Renal cortex interstitium (tissue), 11 donors: Measurements from ENCODE around the gene ACBD3. TPM values are rescaled to one million over a fixed set of nuclear protein-coding genes. Genes with fewer than 3 reads are reported as not detected.
A peak's percentile ranks its signal among the peaks of the same experiment; 100 is the strongest.
"Not testable (repeated sequence)": the region's sequence is repeated elsewhere in the genome, so short reads cannot be mapped to it uniquely, and the experiment has no call there.

ENCODE experiments used
- DNase-seq, 11 donors: peaks; one replicate each; pipeline ENCODE4 v3.0.0-alpha.2; 2013; ENCODE audit warnings: low read depth in 9 of 11, low spot score in 4 of 11; ENCODE audit errors: extremely low read depth in 1 of 11
- polyA plus RNA-seq, 3 donors: library from polyadenylated mRNA; unstranded; fragments of 120-200 nt; gene quantifications; one replicate each; pipeline ENCODE4 v1.2.1, GENCODE V29; 2013; ENCODE audit not compliant: insufficient read length in 3 of 3

ACBD3 gene
- polyA plus RNA-seq, 3 donors = 52.2 to 64.7 (median 54.5) TPM

DNA sequence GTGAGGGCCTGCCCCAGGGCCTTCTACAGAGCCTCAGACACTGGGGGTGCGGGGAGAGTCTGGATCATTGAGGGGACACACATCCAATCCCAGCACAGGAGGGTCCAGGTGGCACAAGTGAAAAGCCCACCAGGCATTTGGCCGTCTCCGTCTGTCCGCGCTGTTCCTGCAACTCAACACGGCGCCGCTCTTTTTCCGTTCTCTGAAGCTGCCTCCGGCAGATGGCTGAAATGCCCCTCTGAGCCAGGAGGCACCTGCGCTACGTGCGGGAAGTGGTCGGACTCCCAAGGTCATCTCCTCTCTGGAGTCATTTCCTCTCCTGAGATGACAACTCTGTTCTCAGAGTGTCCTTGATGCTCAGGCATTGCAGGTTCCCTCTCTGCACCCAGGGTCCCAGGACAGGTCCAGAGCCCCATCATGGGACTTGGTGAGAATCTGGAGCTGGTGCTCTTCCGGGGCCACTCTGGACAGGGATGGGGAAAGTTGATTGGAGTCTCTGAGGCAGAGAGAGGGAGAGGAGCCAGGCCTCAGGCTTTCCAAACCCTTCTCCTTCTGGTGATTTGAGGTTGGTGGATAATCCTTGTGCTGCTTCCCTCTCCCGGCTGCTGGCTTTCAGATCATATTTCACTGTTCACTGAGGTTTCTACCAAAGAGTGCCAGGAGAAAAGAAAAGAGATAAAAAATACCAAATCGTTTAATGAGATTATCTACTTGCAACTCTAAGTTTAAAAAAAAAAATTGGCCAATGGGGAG is 22.9 kb upstream of the ACBD3 start:
- DNase-seq = no peak

DNA sequence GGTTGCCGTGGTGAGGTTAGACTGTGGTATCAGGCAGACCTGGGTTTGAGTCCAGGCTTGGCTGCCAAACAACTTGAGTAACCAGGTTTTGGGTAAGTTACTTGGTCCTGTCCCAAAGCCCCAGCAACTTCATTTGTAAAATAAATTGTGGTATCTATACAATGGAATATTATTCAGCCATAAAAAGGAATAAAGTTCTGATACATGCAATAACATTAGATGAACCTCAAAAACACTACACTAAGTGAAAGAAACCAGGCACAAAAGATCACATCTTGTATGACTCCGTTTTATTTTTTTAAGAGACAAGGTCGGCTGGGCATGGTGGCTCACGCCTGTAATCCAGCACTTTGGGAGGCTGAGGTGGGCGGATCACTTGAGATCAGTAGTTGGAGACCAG is 20.5 kb upstream of the ACBD3 start:
- no peak for DNase-seq

DNA sequence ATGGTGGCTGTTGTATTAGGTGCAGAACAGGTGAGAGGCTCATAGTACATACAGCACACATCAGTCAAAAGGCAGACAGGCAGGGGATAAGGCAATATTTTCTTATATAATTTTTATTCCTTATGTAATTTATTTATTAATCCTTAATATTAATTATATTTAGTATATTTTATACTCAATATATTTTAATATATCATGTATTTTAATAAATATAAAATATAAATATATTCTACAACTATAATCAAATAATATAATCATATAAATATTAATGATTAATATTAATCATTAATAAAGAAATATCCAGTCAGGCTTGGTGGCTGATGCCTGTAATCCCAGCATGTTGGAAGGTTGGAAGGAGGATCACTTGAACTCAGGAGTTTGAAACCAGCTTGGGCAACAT is 17.7 kb upstream of the ACBD3 start:
- no peak for DNase-seq

DNA sequence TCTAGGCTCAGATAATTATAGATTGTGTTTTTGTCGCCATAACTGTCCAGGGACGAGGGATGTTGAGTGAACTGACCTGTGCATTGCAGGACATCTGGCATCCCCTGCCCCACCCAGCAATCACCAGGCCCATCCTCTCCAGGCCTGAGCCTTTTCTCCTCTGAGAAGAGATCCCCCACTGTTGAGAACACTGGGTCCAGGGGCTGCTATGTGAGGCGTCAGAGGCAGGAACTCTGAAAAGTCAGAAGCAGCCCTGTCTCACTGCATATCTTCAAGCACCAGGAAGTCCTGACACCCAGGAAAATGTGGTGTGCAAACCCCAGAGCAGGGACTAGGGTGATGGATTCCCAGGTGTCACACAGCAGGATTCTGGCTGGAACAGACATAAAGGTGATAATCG is 17.1 kb upstream of the ACBD3 start:
- no peak for DNase-seq

DNA sequence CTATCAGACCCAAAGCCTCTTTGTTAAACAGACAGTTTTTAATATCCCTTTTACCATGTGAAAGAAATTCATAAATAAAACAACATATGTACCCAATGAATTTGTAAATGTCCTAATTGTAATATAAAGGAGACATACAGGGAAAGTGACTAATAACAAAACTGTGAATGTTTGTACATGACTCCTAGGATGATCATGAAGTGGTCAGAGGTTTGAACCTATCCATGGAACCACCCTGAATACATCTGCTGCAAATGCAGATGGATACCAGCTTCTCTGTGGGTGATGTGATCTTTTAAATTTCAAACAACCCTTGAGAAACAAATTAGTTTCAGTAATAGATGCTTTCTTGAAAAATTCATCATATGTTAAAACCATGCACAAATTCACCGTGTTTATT is 16.7 kb upstream of the ACBD3 start:
- no peak for DNase-seq

DNA sequence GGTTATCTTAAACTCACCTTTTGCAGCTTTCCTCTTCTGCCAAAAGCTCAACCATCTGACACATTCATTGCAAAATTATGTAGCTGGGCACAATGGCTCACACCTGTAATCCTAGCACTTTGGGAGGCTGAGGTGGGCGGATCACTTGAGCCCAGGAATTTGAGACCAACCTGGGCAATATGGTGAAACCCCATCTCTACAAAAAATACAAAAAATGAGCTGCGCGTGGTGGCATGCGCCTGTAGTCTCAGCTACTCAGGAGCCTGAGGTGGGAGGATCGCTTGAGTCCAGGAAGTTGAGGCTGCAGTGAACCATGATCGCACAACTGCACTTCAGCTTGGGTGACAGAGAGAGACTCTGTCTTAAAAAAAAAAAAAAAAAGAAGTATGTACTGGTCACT is 16.1 kb upstream of the ACBD3 start:
- not testable (repeated sequence) for DNase-seq

DNA sequence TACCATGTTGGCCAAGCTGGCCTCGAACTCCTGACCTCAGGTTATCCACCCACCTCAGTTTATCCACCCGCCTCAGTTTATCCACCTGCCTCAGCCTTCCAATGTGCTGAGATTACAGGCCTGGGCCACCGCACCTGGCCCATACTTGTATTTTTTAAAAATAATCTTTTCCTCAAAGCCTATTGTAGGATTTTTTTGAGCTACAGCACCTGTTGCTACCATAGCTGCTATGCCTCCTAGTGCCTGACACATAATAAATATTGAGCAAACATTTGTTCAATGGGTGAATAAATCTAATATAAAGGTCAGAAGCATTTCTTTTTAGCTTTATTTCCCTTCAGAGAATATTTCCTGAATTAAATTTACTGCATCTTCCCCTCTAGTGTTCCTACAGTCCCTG is 15.7 kb upstream of the ACBD3 start:
- DNase-seq = no peak

DNA sequence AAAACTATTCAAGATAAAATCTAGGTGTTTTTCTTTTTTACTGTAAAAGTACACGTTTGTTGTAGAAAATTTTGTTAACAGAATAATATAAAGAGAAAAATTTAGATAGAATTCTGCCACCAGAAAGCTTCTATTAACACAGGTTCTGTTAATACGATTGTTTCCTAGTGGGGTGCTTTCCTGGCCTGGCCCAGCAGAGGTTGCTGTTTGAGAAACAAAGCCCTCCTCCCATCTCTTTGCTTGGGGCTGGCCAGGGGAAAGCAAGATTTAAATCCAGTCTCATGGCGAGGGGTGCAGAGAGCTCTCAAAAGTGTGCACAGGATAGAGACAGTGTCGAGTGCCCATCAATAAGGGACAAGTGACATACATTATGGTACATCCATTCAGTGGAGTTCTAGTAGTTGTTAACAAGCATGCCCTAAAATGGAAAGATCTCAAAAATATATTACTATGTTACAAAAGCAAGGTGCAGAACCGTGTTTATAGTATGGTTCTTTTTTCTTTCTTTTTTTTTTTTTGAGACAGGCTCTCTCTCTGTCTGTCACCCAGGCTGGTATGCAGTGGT is 14.6 kb upstream of the ACBD3 start:
- no peak for DNase-seq

DNA sequence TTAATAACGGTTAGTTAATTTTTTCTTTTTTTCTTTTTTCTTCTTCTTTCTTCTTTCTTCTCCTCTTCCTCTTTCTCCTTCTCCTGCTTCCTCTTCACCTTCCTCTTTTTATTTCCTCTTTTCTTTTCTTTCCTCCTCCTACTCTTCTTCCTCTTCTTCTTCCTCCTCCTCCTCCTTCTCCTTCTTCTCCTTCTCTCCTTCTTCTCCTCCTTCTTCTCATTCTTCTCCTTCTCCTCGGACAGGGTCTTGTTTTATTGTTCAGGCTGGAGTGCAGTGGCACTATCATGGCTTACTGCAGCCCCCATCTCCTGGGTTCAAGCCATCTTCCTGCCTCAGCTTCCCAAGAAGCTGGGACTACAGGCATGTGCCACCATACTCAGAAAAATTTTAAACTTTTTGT is 13.4 kb upstream of the ACBD3 start:
- DNase-seq = no peak

DNA sequence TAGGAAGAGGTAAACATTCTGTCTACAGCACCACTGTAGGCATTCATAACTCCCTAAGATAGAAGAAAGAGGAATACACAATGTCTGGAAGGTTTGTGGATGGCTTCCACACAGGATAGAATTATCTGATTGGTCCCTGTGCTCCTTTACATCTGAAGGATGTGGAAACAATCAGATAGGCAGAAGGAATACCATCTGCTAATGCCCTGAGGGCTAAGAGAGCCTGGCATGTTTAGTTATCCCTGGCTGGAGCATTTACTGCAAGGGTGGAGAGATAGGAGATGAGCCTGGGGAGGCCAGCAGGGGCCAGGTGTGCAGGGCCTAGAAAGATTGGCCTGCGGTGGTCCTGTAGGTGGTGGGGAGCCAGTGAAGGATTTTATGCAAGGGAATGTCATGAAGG is 8.6 kb upstream of the ACBD3 start:
- DNase-seq = no peak

DNA sequence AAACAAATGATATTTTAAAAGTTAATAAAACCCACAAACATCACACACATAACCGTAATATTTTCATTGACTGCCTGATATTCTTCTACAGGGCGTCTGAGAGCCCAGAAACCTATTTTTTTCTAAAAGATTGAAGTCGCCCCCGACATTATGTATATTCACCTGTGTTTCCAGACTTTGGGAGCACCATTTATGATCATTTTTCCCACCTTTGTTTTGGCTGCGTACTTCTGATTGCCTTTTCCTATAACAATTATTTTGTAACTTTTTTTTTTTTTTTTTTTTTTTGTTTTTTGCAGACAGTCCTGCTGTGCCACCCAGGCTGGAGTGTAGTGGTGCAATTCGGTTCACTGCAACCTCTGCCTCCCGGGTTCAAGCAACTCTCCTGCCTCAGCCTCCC is 839 bp upstream of the ACBD3 start:
- no peak for DNase-seq

DNA sequence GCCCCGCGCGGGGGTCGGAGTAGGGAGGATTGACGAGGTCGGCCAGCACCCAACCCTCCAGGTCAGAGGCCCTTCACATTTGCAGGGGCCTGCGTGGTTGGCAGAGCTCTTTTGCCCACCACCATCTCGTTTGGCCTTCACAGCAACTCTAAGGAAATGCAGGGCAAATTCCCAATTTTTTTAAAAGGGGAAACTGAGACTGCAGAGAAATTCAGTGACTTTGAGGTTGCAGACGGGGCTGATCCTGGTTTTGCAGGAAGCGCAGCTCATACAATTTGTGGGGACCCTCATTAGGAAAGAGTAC is 430 bp upstream of the ACBD3 start:
- no peak for DNase-seq

DNA sequence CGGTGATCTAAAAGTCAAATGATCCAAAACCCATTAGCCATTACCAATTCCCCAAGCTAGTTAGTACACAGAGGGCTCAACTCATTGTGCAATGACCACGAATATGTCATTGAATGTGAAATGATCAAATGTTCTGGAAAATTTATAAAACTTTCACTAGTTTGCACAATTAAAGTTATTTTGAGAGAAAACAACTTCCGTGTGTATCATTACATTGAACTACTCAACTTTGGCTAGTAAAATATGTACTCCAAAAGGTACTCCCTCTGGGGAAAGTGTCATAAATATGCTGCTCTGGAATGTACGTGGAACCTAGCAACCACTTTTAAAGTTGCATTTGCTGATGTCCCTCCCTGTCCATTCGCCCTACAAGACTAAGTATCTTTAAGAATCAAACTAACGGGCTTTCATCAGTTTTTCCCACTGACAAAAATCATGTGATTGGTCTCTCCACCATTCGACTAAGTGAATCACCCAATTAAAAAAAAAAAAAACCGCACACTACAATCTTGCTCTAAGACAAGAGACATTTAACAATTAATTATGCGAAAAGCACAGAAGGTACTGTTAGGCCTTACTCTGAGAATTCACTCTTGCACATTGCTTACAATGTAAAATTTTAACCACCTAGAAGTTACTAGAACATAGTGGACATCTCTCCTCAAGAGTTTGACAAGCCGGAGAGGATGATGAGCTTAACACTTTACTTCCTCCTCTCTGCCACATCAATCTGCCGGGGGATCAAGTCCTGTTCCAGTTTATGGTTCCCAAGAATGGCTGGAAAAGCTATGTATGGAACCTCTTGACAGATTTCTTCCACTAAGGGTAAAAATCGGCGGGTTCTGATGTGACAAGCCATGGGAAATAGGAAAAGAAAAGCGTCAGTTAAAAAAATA is 1.2 kb downstream of the ACBD3 start:
- peak in 1 of 11 donors; percentile 13 for DNase-seq

DNA sequence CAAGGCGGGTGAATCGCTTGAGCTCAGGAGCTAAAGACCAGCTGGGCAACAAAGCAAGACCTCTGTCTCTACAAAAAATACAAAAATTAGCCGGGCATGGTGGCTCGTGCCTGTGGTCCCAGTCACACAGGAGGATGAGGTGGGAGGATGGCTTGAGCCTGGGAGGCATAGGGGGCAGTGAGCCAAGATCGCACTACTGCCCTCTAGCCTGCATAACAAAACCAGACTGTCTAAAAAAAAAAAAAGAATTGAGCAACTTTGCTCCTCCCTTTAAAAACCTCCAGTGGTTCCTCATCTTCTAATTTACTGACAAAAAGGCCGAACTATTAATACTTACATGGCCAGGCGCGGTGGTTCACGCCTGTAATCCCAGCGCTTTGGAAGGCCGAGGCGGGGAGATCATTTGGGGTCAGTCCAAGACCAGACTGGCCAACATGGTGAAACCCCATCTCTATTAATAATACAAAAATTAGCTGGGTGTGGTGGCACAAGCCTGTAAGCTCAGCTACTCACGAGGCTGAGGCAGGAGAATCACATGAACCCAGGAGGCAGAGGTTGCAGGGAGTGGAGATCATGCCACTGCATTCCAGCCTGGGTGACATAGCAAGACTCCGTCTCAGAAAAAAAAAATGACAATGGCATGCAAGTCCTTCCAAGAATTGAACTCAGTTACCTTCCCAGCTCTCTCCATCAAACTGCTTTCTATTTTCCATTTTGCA is 4.4 kb downstream of the ACBD3 start:
- DNase-seq = no peak

DNA sequence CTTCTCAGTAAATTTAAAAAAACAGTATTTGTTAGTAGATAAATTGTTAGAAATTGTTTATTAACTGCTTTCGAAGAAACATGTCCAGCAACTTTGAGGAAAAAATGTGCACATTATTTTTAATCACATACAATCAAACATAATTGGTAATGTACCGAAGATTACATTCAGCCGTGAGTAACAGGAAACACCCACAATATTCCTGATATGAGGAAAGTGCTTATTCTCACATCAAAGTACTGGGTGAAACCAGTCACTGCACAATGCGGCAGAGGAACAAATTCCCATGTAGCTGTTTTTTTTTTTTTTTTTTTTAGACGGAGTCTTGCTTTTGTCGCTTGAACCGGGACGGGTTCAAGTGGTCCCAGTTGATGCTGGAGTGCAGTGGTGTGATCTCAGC is 9.7 kb downstream of the ACBD3 start:
- no peak for DNase-seq

DNA sequence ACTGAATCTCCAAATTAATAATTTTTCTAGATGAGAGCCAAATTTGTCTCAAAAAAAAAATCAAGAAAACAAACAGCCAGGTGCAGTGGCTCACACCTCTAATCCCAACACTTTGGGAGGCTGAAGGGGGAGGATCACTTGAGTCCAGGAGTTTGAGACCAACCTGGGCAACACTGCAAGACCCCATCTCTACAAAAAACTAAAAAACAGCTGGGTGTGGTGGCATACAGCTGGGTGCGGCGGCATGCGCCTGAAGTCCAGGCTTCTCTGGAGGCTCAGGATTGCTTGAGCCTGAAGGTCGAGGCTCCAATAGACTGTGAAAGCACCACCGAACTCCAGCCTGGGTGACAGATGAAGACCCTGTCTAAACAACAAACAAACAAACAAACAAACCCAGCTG is 14.0 kb downstream of the ACBD3 start:
- DNase-seq = no peak

DNA sequence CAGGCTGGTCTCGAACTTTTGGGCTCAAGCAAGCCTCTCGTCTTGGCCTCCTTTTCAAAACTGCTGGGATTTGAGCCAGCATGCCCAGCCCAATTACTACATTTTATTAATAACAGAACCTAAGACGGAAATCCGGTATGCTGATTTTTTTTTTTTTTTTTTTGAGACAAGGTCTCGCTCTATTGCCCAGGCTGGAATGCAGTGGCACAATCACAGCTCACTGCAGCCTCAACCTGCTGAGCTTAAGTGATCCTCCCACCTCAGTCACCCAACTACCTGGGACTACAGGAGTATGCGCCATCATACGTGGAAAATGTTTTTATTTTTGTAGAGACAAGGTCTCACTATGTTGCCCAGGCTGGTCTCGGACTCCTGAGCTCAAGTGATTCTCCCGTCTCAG is 20.2 kb downstream of the ACBD3 start:
- no peak for DNase-seq

DNA sequence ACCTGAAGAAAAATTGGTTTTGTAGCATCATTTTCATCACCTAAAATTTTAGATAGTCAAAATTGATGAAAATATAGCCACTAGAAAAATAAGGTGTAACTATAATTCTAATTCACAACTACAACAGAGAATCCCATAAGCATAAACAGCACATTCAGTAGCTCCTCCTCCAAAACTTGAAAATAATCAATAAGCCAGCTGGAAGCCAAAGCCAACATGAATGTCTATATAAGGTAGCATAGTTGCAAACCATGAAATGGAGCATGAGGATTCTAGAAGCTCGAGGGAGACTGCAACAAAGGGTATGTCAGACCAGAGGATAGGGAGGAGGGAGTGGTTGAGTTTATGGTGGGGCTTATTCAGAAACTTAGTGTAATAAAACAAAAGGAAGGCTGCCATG is 22.4 kb downstream of the ACBD3 start:
- DNase-seq = no peak

DNA sequence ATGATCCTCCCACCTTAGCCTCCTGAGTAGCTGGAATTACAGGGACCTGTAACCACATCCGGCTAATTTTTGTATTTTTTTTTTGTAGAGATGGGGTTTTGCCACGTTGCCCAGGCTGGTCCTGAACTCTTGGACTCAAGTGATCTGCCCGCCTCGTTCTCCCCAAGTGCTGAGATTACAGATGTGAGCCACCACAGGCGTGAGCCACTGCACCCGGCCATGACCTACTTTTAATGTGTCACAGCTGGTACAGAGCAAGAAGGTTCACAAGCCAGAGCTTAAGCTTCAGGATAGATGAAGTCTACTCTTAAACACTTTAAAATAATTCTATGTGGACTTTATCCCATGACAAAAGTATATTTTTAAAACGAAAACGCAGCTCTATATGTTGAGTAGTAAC is 23.6 kb downstream of the ACBD3 start:
- no peak for DNase-seq

DNA sequence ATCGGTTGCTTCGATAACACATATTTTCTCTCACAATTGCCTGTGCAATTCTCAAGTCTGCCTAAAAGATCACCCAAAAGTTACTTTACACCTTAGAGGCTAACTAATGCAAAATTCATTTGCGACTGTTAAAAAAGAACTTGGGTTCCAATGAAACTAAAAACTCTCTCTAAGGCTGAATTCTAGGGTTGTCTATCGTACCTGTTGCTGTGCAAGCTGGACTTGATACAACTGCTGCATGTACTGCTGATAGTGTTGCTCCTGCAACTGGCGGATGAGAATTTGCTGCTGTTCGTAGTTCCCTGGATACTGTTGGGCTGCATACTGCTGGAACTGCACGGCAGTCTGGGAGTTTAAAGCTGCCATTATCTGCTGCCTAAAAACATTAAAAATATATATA is 27.6 kb downstream of the ACBD3 start:
- no peak for DNase-seq
